GM12873 (cell line): ENCODE measurements around the gene SDC3.

Experiments
- CTCF ChIP-seq: IDR thresholded peaks from 2 replicates; pipeline ENCODE4 v1.5.1; 2012; ENCODE audit warnings: low read depth, mild to moderate bottlenecking, moderate library complexity, low read length, control low read depth; ENCODE audit not compliant: insufficient read depth; ENCODE audit errors: missing control alignments

The SDC3 gene

GRCh38 chr1:30874176-30874575, 34.4 kb downstream of the SDC3 start:
- TF ChIP-seq CTCF, result no peak

GRCh38 chr1:30872948-30873263, 35.7 kb downstream of the SDC3 start:
- no peak for TF ChIP-seq CTCF

GRCh38 chr1:30872033-30872947, 36.3 kb downstream of the SDC3 start:
- TF ChIP-seq CTCF, result no peak

GRCh38 chr1:30871276-30871871, 37.2 kb downstream of the SDC3 start:
- TF ChIP-seq CTCF, result no peak

GRCh38 chr1:30870656-30871055, 37.9 kb downstream of the SDC3 start:
- no peak for TF ChIP-seq CTCF

GRCh38 chr1:30870035-30870434, 38.5 kb downstream of the SDC3 start:
- no peak for TF ChIP-seq CTCF

GRCh38 chr1:30868833-30869435, 39.6 kb downstream of the SDC3 start:
- TF ChIP-seq CTCF, result no peak
